HG03457 (cell line): ENCODE data around the gene IL16.

Experiments
- ATAC-seq: cut with Tn5 transposase; IDR thresholded peaks from one replicate; pipeline ENCODE4 v1.9.1; 2021; ENCODE audit warnings: moderate number of reproducible peaks; ENCODE audit not compliant: unreplicated experiment

IL16 gene

DNA sequence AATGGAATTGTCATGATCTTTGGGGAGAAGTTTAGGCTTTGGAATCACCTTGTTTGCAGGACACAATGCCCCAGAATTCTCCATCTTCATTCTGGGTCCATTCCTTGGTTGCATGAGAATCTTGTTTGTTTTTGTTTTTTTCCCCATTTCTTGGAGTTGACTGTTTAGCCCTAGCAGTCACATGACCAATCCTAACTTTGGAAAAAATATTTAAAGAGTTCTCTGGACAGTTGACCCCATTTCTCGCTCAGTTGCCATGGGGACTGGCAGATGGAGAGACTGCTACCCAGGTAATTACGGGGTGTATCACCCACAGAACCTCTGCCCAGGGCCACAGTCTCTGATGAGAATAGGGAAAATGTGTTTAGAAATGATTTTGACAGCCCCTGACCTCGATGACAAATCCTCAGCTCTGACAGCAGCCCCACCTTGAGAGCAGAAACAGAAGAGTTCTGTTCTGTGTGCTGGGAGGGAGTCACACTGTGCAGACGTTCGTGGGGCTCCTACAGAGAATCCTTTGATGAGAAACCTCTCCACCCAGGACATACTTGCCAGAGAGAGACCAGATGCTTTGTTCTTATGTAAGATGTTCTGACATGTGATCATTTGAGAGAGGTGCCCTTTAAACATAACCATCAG lies 57.7 kb downstream of the IL16 start:
- ATAC-seq = no peak

DNA sequence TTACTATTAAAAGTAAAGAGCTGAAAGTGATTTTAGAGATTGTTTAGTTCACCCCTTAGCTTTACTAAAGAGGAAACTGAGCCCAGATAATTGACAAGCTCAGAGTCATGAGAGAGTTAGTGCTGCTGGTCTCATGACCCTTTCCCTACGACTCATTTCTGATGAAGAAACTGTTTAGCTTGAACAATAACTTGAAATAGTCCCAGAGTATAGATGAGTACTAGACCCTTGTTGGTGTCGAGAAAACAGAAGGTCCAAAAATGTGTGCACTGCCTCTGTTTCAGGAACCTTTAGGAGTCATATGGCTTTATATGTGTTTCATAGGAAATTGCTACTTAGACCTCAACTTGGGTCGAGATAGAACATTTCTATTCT lies 58.2 kb downstream of the IL16 start:
- ATAC-seq = no peak

DNA sequence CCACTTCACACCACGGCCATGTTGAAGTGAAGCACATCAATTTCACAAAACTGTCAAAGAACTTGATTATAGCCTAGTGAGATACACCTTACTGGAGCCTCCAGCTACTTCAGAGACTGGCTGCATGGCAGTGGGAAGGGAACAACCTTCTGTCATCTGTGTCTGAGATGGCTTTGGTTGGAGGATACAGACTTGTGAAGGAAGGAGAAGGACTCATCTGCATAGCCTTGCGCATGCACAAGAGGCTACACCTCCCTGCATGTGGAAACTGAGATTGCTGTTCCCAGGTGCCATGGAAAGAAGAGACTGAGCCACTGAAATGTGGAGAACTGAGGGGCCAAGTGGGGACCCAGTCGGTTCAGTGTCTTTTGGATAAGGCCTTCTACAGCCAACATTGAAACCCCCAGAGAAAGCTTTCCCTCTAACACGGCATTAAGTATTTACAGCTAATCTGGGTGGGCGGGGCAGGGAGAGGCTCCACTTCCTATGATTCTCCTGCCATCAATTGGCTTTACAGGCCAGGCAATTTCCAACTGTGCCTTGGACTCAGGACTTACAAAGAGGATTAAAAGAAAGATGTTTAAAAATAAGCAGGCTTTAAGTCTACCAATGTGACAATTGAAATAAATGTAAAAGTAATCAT lies 58.8 kb downstream of the IL16 start:
- ATAC-seq = no peak

DNA sequence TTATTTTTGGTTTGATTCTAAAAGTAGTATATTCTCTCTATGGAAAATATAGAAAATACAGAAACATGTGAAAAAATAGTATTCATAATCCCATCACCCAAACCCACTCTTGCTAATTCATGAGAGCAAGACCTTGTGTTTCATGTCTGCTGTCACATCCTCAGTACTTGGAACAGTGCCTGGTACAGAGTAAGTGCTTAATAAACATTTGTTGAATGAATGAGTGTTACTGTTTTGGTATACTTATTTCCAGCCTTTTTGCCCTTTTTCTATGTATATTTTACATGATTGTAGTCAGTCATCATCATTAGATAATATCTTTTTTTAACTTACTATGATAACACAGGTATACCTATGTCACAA lies 59.3 kb downstream of the IL16 start:
- ATAC-seq = no peak

DNA sequence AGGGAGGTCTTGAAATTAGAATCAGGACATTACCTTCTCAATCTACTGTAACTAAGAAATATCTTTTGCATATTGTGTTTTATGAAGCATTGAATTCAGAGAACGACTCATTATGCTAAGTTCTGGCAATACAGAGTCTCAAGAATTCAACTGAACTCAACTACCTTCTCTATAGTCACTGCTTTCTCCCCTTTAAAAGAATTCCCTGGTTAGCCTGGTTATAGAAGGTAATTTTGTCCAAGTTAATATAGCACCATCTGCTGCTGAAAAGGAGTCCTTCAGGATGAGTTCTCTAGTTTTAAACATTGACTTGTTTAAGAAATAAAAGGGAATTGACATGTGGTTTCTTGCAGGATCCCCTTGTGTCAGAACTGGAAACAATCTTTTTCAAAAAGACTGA lies 60.2 kb downstream of the IL16 start:
- no peak for ATAC-seq

DNA sequence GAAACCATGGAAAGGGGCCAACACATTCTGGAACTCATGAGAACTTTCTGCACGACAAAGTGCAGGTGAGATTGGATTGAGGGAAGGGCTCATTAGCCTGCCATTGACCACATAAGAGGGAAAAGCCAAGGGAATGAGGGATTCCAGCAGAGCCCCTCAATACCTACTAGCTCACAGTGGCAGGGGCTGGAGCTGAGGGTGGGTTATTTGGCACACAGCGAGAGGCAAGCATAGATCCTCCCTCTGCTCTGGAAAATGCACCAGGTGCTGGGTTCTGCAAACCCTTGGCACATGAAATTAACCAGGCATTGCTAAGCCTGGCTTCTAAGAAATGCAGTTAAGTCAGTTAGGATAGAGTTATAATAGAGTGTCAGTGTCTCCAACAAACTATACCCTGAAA lies 60.8 kb downstream of the IL16 start:
- no peak for ATAC-seq

DNA sequence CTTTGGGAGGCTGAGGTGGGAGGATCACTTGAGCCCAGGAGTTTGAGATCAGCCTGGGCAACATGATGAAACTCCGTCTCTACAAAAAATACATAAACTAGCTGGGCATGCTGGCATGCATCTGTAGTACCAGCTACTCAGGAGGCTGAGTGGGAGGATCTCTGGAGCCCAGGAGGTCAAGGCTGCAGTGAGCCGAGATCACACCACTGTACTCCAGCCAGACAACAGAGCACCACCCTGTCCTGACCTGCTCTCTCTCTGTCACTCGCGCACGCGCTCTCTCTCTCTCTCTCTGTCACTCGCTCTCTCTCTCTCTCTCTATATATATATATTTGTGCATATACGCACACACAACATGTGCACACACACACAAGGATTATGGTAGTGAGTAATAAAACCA lies 61.8 kb downstream of the IL16 start:
- no peak for ATAC-seq

DNA sequence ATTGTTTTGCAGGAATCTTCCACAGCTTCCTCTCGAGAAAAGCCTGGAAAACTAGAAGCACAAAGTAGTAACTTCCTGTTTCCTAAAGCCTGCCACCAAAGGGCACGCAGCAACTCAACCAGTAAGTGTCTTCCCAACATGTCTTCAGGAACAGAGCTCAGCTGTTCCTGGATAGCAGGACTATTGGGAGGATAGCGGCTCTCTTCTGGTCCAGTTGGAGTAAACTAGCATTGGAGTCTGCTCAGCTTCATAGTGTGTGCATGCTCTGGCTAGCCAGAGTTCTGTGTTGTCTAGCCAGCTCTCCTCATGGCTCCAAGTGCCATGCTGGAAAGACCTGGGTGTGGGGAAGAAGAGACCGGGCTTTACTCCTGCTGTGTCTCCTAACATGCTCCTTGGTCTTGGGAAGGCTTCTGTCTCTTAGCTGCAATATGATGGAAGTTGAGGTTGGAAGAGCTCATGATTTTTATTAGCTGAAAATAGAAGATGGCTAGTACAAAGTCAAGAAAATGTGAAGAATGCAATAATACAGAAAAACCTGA lies 63.1 kb downstream of the IL16 start:
- ATAC-seq = no peak

DNA sequence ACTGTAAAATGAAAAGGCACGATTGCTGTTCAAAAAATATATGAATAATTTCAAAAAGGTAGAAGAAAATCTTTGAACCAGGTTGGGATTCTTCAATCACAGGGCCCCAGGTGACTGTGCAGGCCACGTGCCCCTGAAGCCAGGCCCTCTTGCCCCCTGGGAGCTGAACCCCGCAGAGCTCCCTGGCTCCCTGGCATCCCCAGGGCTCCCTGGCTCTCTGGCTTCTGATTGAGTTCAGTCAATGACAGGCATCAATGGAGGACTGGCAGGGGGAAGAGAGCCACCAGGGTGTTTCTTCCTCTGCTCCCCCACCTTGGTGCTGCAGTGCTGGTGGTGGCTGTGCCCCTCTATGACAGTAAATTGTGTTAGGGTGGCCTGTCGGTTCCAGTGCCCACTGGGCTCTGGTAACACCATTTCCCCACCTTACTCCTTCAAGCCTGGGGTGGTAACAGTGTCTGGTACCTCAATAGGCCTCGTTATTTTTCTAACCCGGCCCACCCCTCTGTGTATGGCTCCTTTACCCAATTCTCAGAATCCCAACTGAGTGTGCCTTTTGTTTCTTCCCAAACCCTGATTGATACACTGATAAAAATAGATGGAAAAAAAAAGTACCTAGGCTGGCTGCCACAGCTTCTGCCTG lies 64.6 kb downstream of the IL16 start:
- no peak for ATAC-seq

DNA sequence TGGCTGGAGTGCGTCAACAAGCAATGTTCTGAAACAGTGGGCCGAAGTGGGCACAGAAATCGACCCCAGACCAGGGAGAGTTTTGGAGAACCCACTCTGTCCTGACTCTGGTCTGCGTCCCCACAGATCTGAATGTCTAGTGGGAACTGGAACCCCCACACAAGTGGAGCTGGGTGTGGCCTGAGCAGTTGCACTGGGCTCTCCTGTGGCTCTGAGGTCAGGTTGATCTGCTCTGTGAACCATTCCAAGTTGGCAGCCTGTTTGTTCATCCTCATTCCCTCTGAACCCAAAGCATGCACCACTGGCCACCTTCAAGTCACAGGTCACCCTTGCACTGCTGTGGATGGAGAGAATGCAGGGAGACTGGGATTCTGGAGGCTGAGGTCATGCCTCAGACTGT lies 66.8 kb downstream of the IL16 start:
- ATAC-seq = no peak

DNA sequence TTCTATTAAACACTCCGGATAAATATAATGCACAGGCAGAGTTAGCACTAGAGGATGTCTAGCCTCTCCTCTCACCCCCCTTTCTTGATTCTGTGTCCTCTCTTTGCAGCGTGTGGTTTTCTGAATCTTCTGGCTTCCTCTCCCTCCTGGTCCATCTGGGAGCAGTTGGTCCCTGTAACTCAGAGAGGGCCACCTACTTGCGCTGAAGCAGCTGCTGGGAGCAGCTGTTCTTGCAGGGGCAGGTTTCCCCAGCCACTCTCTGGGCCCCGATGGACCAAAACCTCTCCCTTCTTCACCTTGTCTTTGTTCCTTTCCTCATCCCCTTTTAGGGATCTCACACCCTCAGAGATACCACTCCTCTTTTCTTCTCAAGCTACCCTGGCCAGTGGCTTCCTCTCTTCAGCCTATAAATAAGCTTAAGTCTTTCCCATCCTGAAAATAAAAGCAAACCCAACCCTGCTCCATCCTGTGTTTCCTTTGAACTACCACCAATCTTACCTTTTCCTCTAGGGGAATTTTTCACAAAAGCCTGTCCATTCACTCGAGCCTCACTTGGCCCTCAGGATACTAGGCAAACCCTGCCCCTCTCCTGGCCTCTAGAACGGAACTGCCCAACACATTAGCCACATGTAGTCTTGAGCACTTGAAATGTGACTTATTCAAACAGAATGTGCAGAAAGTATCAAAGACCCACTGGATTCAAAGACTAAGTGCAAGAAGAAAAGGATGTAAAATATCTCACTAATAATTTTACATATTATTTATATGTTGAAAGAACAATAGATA lies 67.6 kb downstream of the IL16 start:
- ATAC-seq = no peak

DNA sequence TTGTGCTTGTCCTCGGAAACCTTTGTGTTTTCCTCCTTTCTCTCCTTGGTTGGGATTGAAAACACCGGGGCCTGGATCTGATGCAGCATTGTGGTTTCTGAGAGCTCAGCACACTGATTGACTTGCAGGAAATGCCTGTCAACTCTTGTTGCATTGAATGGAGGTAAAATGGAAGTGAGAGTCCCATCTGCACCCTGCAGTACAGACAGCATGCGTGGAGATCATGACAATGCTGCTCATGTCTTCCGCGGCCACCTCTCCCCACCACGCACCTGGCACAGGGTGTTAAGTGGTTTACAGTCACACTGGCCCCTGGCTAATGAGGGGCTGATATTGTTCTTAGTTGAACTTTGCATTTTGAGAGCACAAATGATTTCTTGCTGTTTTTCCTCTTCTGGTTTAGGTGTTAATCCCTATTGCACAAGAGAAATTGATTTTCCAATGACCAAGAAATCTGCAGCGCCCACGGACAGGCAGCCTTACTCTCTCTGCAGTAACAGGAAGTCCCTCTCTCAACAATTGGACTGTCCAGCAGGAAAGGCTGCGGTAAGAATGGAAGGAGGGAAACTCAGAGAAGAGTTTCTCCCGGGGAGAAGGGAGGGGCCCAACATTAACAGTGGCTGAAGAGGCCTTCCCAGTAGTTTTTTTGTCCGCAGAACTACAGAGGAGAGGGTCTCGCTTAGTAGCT lies 68.7 kb downstream of the IL16 start:
- no peak for ATAC-seq

DNA sequence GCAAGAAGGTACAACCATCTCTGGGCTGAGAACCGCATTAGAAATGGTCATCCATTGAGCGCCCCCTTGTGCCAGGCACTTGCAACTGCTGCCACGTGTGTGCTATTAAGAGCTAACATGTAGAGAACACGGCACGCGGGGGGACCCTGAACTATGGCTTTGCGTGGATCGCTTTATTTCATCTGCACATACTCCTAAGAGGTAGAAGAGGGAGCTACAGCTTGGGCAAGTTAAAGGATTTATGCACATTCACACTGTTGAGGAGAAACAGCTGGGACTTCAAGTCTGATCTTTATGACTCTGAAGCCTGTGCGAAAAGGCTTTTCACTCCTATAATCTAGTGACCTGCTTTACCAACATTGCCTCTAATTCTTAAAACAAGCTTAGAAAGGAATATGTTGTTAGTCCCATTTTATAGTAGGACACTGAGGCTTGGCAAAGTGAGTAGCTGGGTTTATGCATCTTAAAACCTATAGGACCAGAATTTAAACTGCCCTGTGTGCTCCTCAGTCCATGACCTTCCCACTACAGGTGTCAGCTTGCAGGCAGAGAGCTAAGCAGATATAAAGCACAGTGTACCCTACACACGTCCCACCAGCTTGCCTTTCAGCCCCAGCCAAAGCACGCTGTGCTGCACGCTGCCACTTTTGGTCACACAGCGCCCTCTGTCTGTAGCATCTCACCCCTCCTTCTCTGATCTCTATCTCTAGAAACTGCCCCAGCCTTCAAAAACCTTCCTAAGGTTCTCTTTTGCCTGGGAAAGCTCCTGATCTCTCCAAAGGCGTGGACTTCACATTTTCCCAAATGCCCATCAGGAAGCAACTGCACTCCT lies 69.5 kb downstream of the IL16 start:
- peak; percentile 68 for ATAC-seq

DNA sequence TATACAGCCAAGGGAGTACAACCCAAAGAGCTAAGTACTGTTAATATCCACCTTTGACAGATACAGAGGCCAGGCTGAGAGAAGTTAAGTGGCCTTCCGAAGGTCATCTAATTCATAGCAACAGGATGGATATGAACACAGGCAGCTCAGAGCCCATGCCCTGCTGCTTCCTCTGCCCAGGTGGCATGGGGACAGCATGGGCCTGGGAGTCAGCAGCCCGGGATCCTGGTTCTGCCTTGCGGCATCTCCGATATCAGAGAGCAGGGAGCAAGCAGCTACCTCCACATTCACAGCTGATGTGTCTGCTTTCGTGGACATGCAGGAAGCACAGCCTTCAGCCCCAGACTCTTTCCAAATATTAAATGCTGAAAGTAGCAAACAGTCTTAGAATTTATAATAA lies 71.7 kb downstream of the IL16 start:
- ATAC-seq = no peak

DNA sequence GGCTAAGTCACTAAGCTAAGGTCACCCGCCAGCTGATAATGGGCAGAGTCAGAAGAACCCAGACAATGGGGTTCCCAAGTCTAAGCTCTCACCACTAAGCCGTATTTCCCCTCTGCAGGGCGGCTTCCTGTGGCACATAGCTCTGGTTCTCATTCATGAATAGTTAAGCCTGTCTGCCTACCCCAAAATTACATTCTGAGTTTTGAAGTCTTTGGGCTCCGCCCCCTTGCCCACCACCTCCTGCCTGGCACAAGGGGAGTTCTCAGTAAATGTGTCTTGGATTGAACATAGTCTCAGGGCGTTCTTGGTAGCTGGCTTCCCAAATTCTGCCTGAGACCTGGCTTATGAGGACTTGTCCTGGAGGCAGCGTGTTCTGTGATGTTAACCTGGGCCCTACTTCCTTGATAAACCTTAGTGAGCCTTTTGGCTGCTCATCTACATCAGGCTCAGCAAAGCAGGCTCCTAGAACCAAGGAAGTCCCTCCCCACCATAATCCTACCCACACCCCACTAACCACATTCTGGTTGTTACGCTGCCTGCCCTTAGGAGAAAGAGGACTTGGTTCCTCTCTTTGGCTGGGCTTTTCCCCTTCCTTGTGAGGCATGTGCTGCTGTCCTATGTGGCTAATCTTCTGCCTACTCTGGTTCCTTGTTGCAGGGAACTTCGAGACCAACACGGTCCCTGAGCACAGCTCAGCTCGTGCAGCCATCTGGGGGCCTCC lies 72.4 kb downstream of the IL16 start:
- ATAC-seq = no peak

DNA sequence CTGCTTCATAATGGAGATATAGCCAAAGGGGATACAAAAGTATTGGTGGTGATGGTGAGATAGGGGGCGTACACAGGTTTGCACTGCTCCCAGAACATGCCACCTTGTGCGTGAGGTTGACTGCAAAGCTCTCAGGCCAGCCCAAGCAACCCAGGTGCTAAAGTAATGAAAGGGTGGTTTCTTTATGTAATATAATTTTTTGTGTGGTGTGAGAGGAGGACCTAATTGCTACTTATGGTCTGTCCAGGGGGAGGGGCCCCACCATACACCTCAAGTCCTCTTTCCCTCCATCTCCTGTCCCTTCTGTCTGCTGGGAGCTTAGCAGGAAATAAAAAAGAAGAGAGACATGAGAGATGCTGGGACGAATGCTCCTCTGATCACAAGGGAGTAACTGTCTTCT lies 73.5 kb downstream of the IL16 start:
- no peak for ATAC-seq

DNA sequence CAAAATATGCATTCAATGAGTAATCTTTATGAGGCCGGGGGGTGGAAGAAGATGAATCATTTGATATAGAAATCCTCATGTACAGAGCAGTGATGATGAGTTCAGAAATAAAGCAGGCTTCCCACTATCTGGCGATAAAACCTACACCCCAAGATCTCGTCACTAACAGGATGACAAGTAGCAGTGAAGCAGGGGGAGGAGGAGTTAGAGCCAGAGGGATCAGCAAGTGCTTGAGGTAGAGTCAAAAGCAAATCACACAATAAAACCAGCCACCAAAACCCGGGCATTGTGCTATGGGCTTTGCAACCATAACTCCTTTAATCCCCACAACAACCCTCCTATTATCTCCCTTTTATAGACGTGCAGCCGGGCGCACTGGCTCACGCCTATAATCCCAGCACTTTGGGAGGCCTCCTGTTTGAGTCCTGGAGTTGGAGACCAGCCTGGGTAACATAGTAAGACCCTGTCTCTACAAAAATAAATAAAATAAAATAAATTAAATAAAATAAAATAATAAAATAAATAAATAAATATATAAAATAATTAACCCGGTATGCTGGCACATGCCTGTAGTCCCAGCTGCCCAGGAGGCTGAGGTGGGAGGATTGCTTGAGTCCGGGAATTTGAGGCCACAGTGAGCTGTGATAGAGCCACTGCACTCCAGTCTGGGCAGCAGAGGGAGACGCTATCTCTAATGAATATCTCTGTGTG lies 74.3 kb downstream of the IL16 start:
- no peak for ATAC-seq

DNA sequence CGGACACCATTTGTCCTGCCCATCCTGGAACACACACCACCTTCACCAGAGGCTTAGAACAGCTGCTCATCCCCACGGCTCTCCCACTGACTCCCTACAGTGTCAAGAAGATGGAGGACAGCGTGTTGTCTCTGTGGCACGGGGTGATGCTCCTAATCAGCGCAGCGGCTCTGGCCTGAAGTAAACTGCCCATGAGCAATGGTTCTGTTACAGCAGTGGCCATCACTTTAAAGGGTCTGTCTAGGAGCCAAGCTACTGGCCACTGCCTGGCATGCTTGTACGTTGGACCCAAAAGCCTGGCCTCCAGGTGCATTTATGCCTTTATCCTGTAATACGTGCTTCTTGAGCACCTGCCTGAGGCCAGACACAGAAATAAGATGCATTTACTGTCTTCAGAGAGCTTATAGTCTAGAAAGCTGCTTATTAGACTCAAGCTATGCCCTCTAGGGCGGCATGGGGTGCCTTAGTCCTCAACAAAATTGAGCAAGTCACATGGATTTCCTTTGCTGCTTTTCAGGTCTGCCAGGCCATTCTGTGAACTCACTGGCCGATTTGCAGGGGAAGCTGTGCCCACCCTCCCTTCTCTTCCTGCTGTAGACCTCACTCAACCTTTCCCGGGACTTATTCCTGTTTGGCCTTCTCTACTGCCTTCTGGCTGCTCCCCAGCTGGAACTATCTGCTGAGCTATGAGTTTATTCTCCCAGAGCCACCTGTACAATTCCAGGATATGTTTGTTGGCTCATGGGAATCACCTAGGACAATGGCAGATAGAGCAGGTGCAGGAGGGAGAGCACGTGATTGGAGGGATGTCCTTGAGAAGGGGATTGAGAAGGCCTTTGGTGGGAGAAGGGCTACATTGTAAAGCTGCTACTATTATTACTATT lies 75.3 kb downstream of the IL16 start:
- no peak for ATAC-seq
